IMR-90 (cell line): ENCODE measurements around the gene LRRC7. TPM values are rescaled to one million over a fixed set of nuclear protein-coding genes. Genes with fewer than 3 reads are reported as not detected.

Source experiments
- ATAC-seq: fragments of 200-7000 bp; cut with Tn5 transposase; 2 replicates; pipeline ENCODE4 v1.9.1; 2020; ENCODE audit warnings: low read depth, mild to moderate bottlenecking, moderate library complexity
- BruUV-seq: library from RNA; stranded (reverse); fragments of 400-500 nt; replicated peaks from 2 replicates; lab custom pipeline; 2021; lab: Mats Ljungman, UMichigan
- CTCF ChIA-PET: fragments of 300-600 bp; formaldehyde crosslinking; extraction: SDS; loops from one replicate; lab custom pipeline; 2021; ENCODE audit warnings: antibody characterized with exemption; lab: Yijun Ruan, JAX
- POLR2A ChIA-PET: fragments of 300-600 bp; sonication (Branson Sonifier 250); formaldehyde crosslinking; loops from one replicate; lab custom pipeline; 2022; ENCODE audit warnings: antibody characterized with exemption; ENCODE audit not compliant: unreplicated experiment; lab: Charles Lee
- DNase-seq: peaks from one replicate; pipeline ENCODE4 v3.0.0; 2013
- H2AFZ ChIP-seq: replicated peaks from 2 replicates; pipeline ENCODE3; 2013; ENCODE audit warnings: low read length, mild to moderate bottlenecking; ENCODE audit not compliant: poor library complexity
- H2AK5ac ChIP-seq: 2 replicates; pipeline ENCODE4 v1.6.1; 2013; ENCODE audit warnings: low read depth, low read length, inconsistent platforms
- H2AK9ac ChIP-seq: replicated peaks from 2 replicates; pipeline ENCODE3; 2013; ENCODE audit warnings: mild to moderate bottlenecking, low read depth, low read length, moderate library complexity; ENCODE audit not compliant: poor library complexity
- H2BK120ac ChIP-seq: 2 replicates; pipeline ENCODE4 v1.6.1; 2013; ENCODE audit warnings: low read depth, low read length, inconsistent platforms
- H2BK15ac ChIP-seq: 3 replicates; pipeline ENCODE4 v1.6.1; 2013; ENCODE audit warnings: low read depth, low read length, inconsistent platforms
- H2BK20ac ChIP-seq: 2 replicates; pipeline ENCODE4 v1.6.1; 2013; ENCODE audit warnings: low read depth, mild to moderate bottlenecking, inconsistent platforms, low read length, moderate library complexity
- H2BK5ac ChIP-seq: 2 replicates; pipeline ENCODE4 v1.6.1; 2013; ENCODE audit warnings: mild to moderate bottlenecking, low read depth, low read length, inconsistent platforms; ENCODE audit not compliant: poor library complexity, severe bottlenecking
- H3K14ac ChIP-seq: replicated peaks from 2 replicates; pipeline ENCODE4 v1.6.1; 2013; ENCODE audit warnings: low read depth, low read length, inconsistent platforms
- H3K18ac ChIP-seq: 2 replicates; pipeline ENCODE4 v1.6.1; 2013; ENCODE audit warnings: low read depth, low read length, control low read depth
- H3K23ac ChIP-seq: 2 replicates; pipeline ENCODE4 v1.6.1; 2013; ENCODE audit warnings: low read depth, low read length, inconsistent platforms
- H3K27ac ChIP-seq: 2 replicates; pipeline ENCODE4 v1.5.1; 2013; ENCODE audit warnings: mild to moderate bottlenecking, control low read depth, low read length; ENCODE audit not compliant: insufficient read depth
- H3K27me3 ChIP-seq: 2 replicates; pipeline ENCODE4 v1.6.1; 2013; ENCODE audit warnings: low read length; ENCODE audit not compliant: control insufficient read depth, insufficient read depth
- H3K36me3 ChIP-seq: 2 replicates; pipeline ENCODE4 v1.6.1; 2013; ENCODE audit warnings: low read length, mixed read lengths; ENCODE audit not compliant: control insufficient read depth, insufficient read depth
- H3K4ac ChIP-seq: 2 replicates; pipeline ENCODE4 v1.6.1; 2013; ENCODE audit warnings: low read depth, low read length, inconsistent platforms
- H3K4me1 ChIP-seq: 2 replicates; pipeline ENCODE4 v1.6.1; 2013; ENCODE audit warnings: low read length, mixed read lengths; ENCODE audit not compliant: control insufficient read depth, insufficient read depth
- H3K4me2 ChIP-seq: 2 replicates; pipeline ENCODE4 v1.6.1; 2013; ENCODE audit warnings: low read depth, mild to moderate bottlenecking, control low read depth, low read length, moderate library complexity
- H3K4me3 ChIP-seq: 2 replicates; pipeline ENCODE4 v1.5.1; 2013; ENCODE audit warnings: low read depth, mild to moderate bottlenecking, control low read depth, low read length, moderate library complexity; ENCODE audit not compliant: insufficient read depth
- H3K56ac ChIP-seq: 2 replicates; pipeline ENCODE4 v1.6.1; 2013; ENCODE audit warnings: low read length, inconsistent platforms; ENCODE audit not compliant: insufficient read depth; ENCODE audit errors: extremely low read depth
- H3K79me1 ChIP-seq, 2 experiments: 2 replicates each; pipeline ENCODE4 v1.6.1; 2013; ENCODE audit warnings: low read length in 2 of 2, inconsistent platforms in 1 of 2, low read depth in 1 of 2
- H3K9ac ChIP-seq: 2 replicates; pipeline ENCODE4 v1.6.1; 2013; ENCODE audit warnings: low read depth, low read length, control low read depth
- H3K9me1 ChIP-seq: 2 replicates; pipeline ENCODE4 v1.6.1; 2013; ENCODE audit warnings: low read length, inconsistent platforms; ENCODE audit not compliant: insufficient read depth
- H3K9me3 ChIP-seq: 2 replicates; pipeline ENCODE4 v1.6.1; 2013; ENCODE audit warnings: low read length; ENCODE audit not compliant: control insufficient read depth, insufficient read depth
- H4K20me1 ChIP-seq: 2 replicates; pipeline ENCODE4 v1.6.1; 2013; ENCODE audit warnings: low read length, inconsistent platforms; ENCODE audit not compliant: insufficient read depth
- H4K5ac ChIP-seq: 2 replicates; pipeline ENCODE4 v1.6.1; 2013; ENCODE audit warnings: mild to moderate bottlenecking, low read depth, low read length, control low read depth
- H4K8ac ChIP-seq, 2 experiments: 2 replicates each; pipeline ENCODE4 v1.6.1; 2013; ENCODE audit warnings: low read depth in 2 of 2, low read length in 2 of 2, control low read depth in 1 of 2, inconsistent platforms in 1 of 2
- H4K91ac ChIP-seq: 2 replicates; pipeline ENCODE4 v1.6.1; 2013; ENCODE audit warnings: low read depth, low read length, inconsistent platforms; ENCODE audit not compliant: insufficient read depth
- BHLHE40 ChIP-seq: fragments of 150-350 bp; IDR thresholded peaks from 2 replicates; pipeline ENCODE4 v1.6.1; 2016; ENCODE audit warnings: mild to moderate bottlenecking, low read depth, low read length
- CHD1 ChIP-seq: IDR thresholded peaks from 2 replicates; pipeline ENCODE4 v1.6.1; 2012; ENCODE audit warnings: low read depth, low read length, improper control_type of control experiment
- POLR2A ChIP-seq: IDR thresholded peaks from 2 replicates; pipeline ENCODE4 v1.6.1; 2012; ENCODE audit warnings: mild to moderate bottlenecking, low read depth, low read length
- RAD21 ChIP-seq: IDR thresholded peaks from 2 replicates; pipeline ENCODE4 v1.6.1; 2012; ENCODE audit warnings: low read length, improper control_type of control experiment
- RFX5 ChIP-seq: IDR thresholded peaks from 2 replicates; pipeline ENCODE4 v1.8.0; 2012; ENCODE audit warnings: low read depth, mild to moderate bottlenecking, low read length, moderate library complexity
- WGBS, 2 experiments: methylation state at CpG; one replicate each; pipeline versions ENCODE4 v1.1.5 to v1.1.7; 2013; ENCODE audit warnings: missing lambda C conversion rate in 2 of 2; ENCODE audit not compliant: insufficient read length in 1 of 2; ENCODE audit errors: extremely low coverage in 2 of 2; 5-methylcytosine and 5-hydroxymethylcytosine counted together
- dilution Hi-C: fragments of 300-500 bp; cut with HindIII; formaldehyde crosslinking; loops from one replicate; pipeline ENCODE4 v1.14.3; 2018; ENCODE audit warnings: low sequenced_read_pairs; ENCODE audit not compliant: unreplicated experiment
- in situ Hi-C: fragments of 300-500 bp; cut with MboI; formaldehyde crosslinking; loops from 3 replicates; pipeline ENCODE4 v1.14.3; 2019; ENCODE audit warnings: low sequenced_read_pairs, inconsistent platforms, mixed read lengths
- intact Hi-C: fragments of 100-400 bp; cut with micrococcal nuclease; formaldehyde crosslinking; loops from 2 replicates; pipeline ENCODE4 v1.10.0; 2022
- polyA plus RNA-seq, 3 experiments: library from polyadenylated mRNA; depleted of rRNA; stranded (reverse); fragments of >200 nt; gene quantifications; 2 replicates each; pipeline ENCODE4 v1.2.3, GENCODE V29; 2012; ENCODE audit warnings: low replicate concordance in 1 of 3
- total RNA-seq: library from RNA; depleted of rRNA; stranded (reverse); fragments of >200 nt; gene quantifications from 2 replicates; pipeline ENCODE4 v1.2.3, GENCODE V29; 2012
- TF ChIP-seq, protein P1 (sequence below): fragments of 150-350 bp; IDR thresholded peaks from 2 replicates; pipeline ENCODE4 v1.6.1; 2017; ENCODE audit warnings: mild to moderate bottlenecking, antibody characterized with exemption, low read length, low read depth

LRRC7 gene
- total and polyA plus RNA-seq, 2 of the 4 experiments (the other 2 are of a cell fraction), result under 0.01 to 0.02 TPM

DNA sequence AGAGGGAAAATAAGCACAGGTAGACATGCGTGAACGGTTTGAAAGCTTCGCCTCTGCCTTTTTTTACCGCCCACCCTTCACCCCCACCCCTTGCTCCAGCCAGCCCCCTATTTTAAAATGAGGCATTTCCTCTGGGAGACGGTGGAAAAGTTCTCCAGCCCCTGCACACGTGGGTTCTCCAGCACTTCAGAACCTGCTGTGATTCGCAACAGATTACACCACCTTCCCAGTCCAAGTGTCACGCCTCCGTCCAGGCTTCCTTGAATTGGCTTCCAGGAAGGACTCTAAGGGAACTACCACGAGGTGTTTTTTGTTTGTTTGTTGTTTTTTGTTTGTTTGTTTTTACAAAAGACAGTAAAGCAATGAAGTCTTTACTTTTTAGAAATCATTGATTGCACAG is 2.6 kb downstream of the LRRC7 start:
- dilution Hi-C loops (no loop called here), intact Hi-C loops (no loop called here), in situ Hi-C loops (no loop called here)
- no peak overlapping the region for H2BK5ac ChIP-seq
- H3K9me1 ChIP-seq, result no peaks in the 10 kb centered on the region
- no peak overlapping the region for H4K5ac ChIP-seq
- H4K20me1 ChIP-seq, result no peaks in the 10 kb centered on the region
- no peak overlapping the region for H3K18ac ChIP-seq
- no CpG with 5 or more reads among the region's 10 CpGs for WGBS, 2 experiments
- POLR2A ChIA-PET, result no interaction called here
- H4K91ac ChIP-seq, result no peak overlapping the region
- no peak overlapping the region for H3K4me2 ChIP-seq
- no peak overlapping the region for H3K27ac ChIP-seq
- TF ChIP-seq, protein P1, sequence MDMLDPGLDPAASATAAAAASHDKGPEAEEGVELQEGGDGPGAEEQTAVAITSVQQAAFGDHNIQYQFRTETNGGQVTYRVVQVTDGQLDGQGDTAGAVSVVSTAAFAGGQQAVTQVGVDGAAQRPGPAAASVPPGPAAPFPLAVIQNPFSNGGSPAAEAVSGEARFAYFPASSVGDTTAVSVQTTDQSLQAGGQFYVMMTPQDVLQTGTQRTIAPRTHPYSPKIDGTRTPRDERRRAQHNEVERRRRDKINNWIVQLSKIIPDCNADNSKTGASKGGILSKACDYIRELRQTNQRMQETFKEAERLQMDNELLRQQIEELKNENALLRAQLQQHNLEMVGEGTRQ, result no peak
- no peak for TF ChIP-seq RFX5
- no peak for TF ChIP-seq CHD1
- TF ChIP-seq BHLHE40, result no peak
- TF ChIP-seq POLR2A, result no peak
- TF ChIP-seq RAD21, result no peak
- peaks cover 36% of the 10 kb centered on the region for H3K27me3 ChIP-seq
- H2BK15ac ChIP-seq, result no peak overlapping the region
- H3K9ac ChIP-seq, result no peak overlapping the region
- no peak overlapping the region for H4K8ac ChIP-seq
- no peak overlapping the region for H3K23ac ChIP-seq
- peaks cover 3% of the 10 kb centered on the region; the same call in 1 of the 2 replicates for H3K4me1 ChIP-seq
- H3K36me3 ChIP-seq, result no peaks in the 10 kb centered on the region
- H2AK5ac ChIP-seq, result no peak overlapping the region
- H2AFZ ChIP-seq, result no peak overlapping the region
- ATAC-seq (no peak), DNase-seq (no peak)
- H3K9me3 ChIP-seq, result no peaks in the 10 kb centered on the region
- H3K79me1 ChIP-seq, result no peaks in the 10 kb centered on the region
- no TSS peak for BruUV-seq
- H2AK9ac ChIP-seq, result no peak overlapping the region
- H3K4me3 ChIP-seq, result no peak overlapping the region
- H3K4ac ChIP-seq, result no peak overlapping the region
- no peak overlapping the region for H3K14ac ChIP-seq
- no peak overlapping the region for H2BK20ac ChIP-seq
- no peak overlapping the region for H3K56ac ChIP-seq
- H2BK120ac ChIP-seq, result no peak overlapping the region
- CTCF ChIA-PET, result no interaction called here
